Keratinocyte (primary cell): ENCODE data around the gene TPI1.

Experiments
- EZH2 ChIP-seq: IDR thresholded peaks from one replicate; pipeline ENCODE4 v1.6.1; 2012; ENCODE audit warnings: inconsistent platforms, mild to moderate bottlenecking, low read length, moderate library complexity
- TF ChIP-seq, protein P1 (sequence below), 3 experiments: IDR thresholded peaks in 1 of 3; conservative IDR thresholded peaks in 1 of 3; optimal IDR thresholded peaks in 1 of 3; 2 replicates in 2 of 3; 3 replicates in 1 of 3; pipeline versions ENCODE3 to v1.5.1; 2011; ENCODE audit warnings: low read length in 3 of 3, mild to moderate bottlenecking in 3 of 3, moderate library complexity in 2 of 3, control low read depth in 1 of 3, inconsistent platforms in 1 of 3; ENCODE audit not compliant: insufficient read depth in 2 of 3; ENCODE audit errors: extremely low read depth in 1 of 3

- TF ChIP-seq, protein P1, sequence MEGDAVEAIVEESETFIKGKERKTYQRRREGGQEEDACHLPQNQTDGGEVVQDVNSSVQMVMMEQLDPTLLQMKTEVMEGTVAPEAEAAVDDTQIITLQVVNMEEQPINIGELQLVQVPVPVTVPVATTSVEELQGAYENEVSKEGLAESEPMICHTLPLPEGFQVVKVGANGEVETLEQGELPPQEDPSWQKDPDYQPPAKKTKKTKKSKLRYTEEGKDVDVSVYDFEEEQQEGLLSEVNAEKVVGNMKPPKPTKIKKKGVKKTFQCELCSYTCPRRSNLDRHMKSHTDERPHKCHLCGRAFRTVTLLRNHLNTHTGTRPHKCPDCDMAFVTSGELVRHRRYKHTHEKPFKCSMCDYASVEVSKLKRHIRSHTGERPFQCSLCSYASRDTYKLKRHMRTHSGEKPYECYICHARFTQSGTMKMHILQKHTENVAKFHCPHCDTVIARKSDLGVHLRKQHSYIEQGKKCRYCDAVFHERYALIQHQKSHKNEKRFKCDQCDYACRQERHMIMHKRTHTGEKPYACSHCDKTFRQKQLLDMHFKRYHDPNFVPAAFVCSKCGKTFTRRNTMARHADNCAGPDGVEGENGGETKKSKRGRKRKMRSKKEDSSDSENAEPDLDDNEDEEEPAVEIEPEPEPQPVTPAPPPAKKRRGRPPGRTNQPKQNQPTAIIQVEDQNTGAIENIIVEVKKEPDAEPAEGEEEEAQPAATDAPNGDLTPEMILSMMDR (optimal IDR thresholded peaks at IDR 0.05 in 1 of 3, IDR thresholded peaks at IDR 0.05 in 1 of 3, conservative IDR thresholded peaks at IDR 0.05 in 1 of 3; ENCODE audit: extremely low read depth in 1 of 3, insufficient read depth in 2 of 3, low read length in 3 of 3): no peak
- TF ChIP-seq EZH2: no peak
Measured at GRCh38 chr12:6903722-6904121, 36.4 kb downstream of the TPI1 start.
